IPS-18c (cell line): Measurements from ENCODE around the gene ANAPC4.

Source experiments
- H3K4me3 ChIP-seq: 2 replicates; pipeline ENCODE4 v1.7.0; 2013; ENCODE audit warnings: low read depth, mild to moderate bottlenecking, low read length, moderate library complexity; ENCODE audit not compliant: insufficient read depth
- H3K9me3 ChIP-seq: one replicate; pipeline ENCODE4 v1.6.1; 2013; ENCODE audit warnings: mild to moderate bottlenecking, low read length, moderate library complexity; ENCODE audit not compliant: control insufficient read depth, insufficient read depth

The ANAPC4 gene

DNA sequence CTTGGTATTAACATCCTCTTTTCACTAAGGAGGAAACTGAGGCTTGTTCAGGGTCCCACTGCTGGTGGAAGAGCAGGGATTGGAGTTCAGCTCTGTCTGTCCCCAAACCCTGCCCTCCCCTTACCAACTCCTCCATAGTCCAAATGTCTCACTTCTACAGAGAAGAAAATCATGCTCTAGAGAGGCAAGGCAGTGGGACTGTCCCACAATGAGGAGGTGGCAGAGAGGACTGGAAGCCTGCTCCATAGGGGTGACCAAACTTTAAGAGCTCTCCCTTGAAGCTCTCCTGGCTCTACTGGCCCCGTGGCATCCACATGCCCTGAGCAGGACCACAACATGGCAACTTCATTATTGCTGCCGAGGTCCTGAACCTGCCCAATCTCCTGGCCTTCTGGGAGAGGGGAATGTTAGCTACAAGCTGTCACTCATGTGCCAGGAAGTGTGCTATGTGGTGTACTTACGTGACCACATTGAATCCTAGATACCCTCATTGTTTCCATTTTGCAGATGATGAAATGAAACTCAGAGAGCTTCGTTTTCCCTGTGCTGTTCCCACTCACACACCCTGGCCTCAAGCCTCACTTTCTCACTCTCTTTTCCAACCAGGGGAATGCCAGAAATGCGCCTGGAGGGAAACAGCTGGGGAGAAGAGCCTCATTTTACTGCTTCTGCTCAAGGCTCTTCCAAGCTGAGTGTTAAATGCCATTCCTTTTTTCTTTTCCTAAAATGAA, 71.5 kb downstream of the ANAPC4 start:
- no peak overlapping the region for H3K4me3 ChIP-seq
- no peaks in the 10 kb centered on the region for H3K9me3 ChIP-seq

DNA sequence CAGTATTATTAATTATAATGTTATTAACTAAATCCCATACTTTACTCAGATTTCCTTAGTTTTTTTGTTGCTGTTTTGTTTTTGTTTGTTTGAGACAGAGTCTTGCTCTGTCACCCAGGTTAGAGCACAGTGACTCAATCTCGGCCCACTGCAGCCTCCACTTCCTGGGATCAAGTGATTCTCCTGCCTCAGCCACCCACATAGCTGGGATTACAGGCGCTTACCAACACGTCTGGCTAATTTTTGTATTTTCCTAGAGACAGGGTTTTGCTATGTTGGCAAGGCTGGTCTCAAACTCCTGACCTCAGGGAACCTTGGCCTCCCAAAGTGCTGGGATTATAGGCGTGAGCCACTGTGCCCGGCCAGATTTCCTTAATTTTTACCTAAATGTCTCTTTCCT, 72.2 kb downstream of the ANAPC4 start:
- Histone ChIP-seq H3K9me3 (no peaks in the 10 kb centered on the region), H3K4me3 (no peak overlapping the region)

DNA sequence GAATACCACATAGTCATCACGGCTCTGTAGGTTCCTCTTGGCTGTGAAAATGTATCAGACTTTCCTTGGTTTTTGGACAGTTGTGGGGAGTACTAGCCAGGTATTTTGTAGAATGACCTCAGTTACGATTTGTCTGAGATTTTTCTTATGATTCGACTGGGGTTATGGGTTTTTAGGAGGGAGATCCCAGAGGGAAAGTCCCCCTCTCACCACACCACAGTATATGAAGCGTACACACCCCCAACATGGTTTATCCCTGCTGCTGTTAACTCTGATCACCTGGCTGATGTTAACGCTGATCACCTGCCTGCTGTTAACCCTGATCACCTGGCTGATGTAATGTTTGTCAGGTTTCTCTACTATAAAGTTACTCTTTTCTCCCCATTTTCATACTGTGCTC, 72.6 kb downstream of the ANAPC4 start:
- H3K9me3 ChIP-seq = no peaks in the 10 kb centered on the region
- no peak overlapping the region for H3K4me3 ChIP-seq

DNA sequence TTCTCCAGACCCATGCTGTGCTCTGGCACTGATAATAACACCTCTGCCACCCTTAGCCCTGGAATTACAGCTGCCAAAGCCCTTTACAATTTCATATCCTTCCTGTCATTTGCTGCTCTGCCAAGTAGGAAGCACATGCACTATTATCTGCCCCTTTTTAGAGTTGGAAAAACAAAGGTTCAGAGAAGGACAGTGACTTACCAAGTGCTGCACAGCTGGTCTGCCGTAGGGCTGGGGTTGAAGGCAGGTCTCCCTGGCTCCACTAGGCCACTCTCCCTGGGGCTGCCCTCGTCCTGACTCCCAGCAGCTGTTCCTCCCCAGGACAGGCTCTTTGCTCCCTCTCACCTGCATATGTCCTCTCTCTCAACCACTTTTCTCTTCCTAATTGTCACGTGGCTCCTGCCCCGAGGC, 73.4 kb downstream of the ANAPC4 start:
- no peak overlapping the region for H3K4me3 ChIP-seq

DNA sequence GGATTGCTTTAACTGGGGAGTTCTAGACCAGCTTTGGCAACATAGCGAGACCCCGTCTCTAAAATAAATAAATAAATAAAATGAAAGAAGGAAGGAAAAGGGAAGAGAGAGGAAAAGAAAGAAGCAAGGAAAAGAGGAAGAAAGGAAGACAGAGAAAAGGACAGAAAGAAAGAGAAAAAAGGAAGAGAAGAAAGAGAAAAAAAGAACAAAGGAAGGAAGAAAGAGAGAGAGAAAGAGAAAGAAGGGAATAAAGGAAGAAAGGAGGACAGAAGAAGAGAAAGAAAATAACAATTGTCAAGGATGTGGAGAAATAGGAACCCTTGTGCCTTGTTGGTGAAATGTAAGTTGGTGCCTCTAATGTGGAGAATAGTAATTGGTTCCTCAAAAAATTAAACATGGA, 74.6 kb downstream of the ANAPC4 start:
- no peaks in the 10 kb centered on the region for H3K9me3 ChIP-seq
- H3K4me3 ChIP-seq = no peak overlapping the region

More for the DNA sequence above, 73.4 kb downstream of the ANAPC4 start:
- H3K9me3 ChIP-seq = no peaks in the 10 kb centered on the region

DNA sequence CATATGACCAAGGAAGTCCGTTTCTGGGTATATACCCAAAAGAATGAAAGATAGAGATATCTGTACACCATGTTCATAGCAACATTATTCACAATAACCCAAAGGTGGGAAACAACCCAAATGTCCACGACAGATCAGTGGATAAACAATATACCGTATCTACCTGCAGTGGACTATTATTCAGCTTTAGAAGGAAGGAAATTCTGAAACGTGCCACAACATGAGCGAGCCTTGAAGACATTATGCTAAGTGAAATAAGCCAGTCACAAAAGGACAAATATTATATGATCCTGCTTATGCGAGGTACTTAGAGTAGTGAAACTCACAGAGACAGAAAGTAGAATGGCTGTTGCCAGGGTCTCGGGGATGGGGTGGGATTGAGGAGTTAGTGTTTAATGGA, 75.0 kb downstream of the ANAPC4 start:
- no peak overlapping the region for H3K4me3 ChIP-seq
- no peaks in the 10 kb centered on the region for H3K9me3 ChIP-seq

DNA sequence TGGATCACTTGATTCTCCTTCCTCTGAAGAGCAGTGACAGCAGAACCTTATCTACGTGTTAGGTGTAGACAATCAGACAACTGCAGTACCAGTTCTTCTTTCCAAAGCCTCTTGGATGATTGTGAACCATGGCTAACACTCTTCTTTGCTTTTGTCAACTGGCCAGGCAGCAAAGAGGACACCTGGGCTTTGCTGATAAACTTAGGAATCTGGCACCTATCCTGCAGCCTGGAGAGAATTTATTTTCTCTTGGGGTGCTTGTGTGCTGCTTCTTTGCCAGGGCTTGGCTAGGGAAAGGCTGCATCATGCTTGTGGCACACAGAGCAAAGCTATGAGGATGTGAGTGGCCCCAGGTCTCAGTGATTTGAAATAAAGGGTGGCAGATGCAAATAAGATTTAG, 77.4 kb downstream of the ANAPC4 start:
- Histone ChIP-seq H3K9me3 (no peaks in the 10 kb centered on the region), H3K4me3 (no peak overlapping the region)

DNA sequence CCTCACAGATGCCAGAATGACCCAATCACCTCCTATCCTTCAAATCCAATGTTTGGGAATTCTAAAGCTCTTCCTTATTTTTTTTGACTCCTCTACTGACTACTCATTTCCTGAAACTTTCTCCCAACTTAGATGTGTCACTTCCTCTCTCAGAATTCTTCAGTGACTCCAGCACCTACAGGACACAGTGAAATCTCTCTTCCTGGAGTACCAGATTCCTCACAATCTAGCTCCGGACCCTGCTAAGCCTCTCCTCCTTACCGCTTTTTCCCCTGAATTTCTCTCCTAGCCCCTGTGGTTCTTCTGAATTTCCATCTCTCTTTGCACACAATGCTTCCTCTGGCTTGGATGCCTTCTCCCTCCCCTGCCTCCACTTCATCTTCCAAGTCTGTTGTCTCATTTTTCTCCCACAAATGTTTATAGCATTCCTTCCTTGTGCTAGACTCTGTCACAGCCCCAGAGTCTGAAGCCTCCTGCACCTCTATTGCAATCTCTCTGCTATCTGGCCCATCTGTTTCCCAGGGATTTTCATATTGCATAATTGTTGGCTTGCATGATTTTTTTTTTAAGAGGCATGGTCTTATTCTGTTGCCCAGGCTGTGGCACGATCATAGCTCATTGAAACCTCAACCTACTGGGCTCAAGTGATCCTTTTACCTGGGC, 80.1 kb downstream of the ANAPC4 start:
- no peaks in the 10 kb centered on the region for H3K9me3 ChIP-seq
- H3K4me3 ChIP-seq = no peak overlapping the region

DNA sequence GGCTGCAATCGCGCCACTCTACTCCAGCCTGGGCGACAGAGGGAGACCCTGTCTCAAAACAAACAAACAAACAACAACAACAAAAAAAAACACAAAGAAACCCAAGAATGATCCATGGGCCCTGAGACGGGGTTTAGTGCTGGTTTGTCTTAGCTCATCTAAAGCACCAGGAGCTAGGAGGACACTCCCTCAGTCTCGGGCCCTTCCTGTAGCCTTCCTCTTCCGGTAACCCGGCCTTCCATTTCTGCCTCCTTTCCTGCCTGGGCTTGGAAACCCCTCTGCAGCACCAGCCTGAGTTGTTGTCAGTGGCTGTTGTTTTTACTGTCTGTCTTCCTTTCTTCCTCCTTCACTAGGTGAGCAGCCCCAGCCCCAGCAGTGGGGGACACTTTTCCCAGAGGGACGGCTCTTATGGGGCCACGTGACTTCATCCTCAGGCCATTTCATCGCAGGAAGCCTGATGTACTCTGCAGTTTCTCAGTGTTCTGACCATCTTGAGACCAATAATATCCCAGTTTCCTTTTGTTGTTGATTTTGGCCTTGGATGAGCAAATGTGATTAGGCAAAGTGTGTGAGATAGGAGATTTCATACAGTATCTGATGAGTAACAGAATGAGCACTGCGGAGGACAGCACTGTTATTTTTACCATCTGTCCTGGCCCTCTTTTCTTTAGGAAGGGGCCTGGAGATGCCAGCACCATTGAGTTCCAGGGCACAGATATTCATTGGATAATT, 90.1 kb downstream of the ANAPC4 start:
- no peaks in the 10 kb centered on the region for H3K9me3 ChIP-seq
- no peak overlapping the region for H3K4me3 ChIP-seq

DNA sequence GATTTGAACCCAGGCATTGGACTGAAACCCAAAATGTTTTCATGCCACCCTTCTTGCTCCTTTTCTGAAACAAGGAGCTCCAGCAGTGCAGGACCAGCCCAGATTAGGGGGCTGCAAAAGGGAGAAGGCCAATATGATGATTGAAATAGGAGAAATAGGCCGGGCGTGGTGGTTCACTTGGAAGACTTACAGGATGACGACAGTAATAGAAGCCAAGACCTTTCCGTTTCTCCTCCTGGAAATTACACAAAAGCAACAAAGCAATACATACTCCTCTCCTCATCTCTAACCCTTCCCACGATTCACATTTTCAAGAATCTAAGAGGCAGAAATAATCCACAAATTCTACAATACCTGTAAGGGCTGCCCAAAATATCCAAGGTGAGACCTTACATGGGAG, 90.8 kb downstream of the ANAPC4 start:
- Histone ChIP-seq H3K4me3 (no peak overlapping the region), H3K9me3 (no peaks in the 10 kb centered on the region)
